Measurements from ENCODE around the gene TBCK.

The TBCK gene

GRCh38 chr4:106355193-106355592 lies 39.2 kb upstream of the TBCK start:
- H3K36me3 ChIP-seq, result no peaks in the 10 kb centered on the region
- no peaks in the 10 kb centered on the region for H3K27me3 ChIP-seq
- no peak overlapping the region for H3K27ac ChIP-seq
- H3K4me3 ChIP-seq (ENCODE audit: low read depth in 1 of 2, low read length in 1 of 2), result no peak overlapping the region
- no peaks in the 10 kb centered on the region for H3K9me3 ChIP-seq
- TF ChIP-seq CTCF (IDR thresholded peaks at IDR 0.05), result no peak
- H3K4me1 ChIP-seq (ENCODE audit: control insufficient read depth in 1 of 2, insufficient read depth in 1 of 2, low read depth in 1 of 2, low read length in 1 of 2), result peaks cover 22 to 38% of the 10 kb centered on the region in 2 experiments

- H3K36me3 ChIP-seq, result peaks cover 7% of the 10 kb centered on the region
- H3K9me3 ChIP-seq, result no peaks in the 10 kb centered on the region
- no peaks in the 10 kb centered on the region for H3K27me3 ChIP-seq
- no peak overlapping the region for H3K4me3 ChIP-seq (ENCODE audit: low read depth in 1 of 2, low read length in 1 of 2)
- H3K4me1 ChIP-seq (ENCODE audit: control insufficient read depth in 1 of 2, insufficient read depth in 1 of 2, low read depth in 1 of 2, low read length in 1 of 2), result peaks cover 22 to 32% of the 10 kb centered on the region in 2 experiments
- no peak for TF ChIP-seq CTCF (IDR thresholded peaks at IDR 0.05)
- no peak overlapping the region for H3K27ac ChIP-seq
Measured at GRCh38 chr4:106353786-106354185, 37.8 kb upstream of the TBCK start.

- no peak overlapping the region for H3K27ac ChIP-seq
- peaks cover 11% of the 10 kb centered on the region in 2 experiments for H3K4me1 ChIP-seq (ENCODE audit: control insufficient read depth in 1 of 2, insufficient read depth in 1 of 2, low read depth in 1 of 2, low read length in 1 of 2)
- no peaks in the 10 kb centered on the region for H3K9me3 ChIP-seq
- H3K4me3 ChIP-seq (ENCODE audit: low read depth in 1 of 2, low read length in 1 of 2), result no peak overlapping the region
- peaks cover 12% of the 10 kb centered on the region for H3K36me3 ChIP-seq
- no peaks in the 10 kb centered on the region for H3K27me3 ChIP-seq
- TF ChIP-seq CTCF (IDR thresholded peaks at IDR 0.05), result no peak
Measured at GRCh38 chr4:106351016-106351415, 35.0 kb upstream of the TBCK start.

- H3K4me3 ChIP-seq (ENCODE audit: low read depth in 1 of 2, low read length in 1 of 2), result no peak overlapping the region
- H3K4me1 ChIP-seq (ENCODE audit: control insufficient read depth in 1 of 2, insufficient read depth in 1 of 2, low read depth in 1 of 2, low read length in 1 of 2), result no peaks in the 10 kb centered on the region
- H3K36me3 ChIP-seq, result peaks cover 12% of the 10 kb centered on the region
- no peaks in the 10 kb centered on the region for H3K9me3 ChIP-seq
- H3K27ac ChIP-seq, result no peak overlapping the region
- H3K27me3 ChIP-seq, result no peaks in the 10 kb centered on the region
- TF ChIP-seq CTCF (IDR thresholded peaks at IDR 0.05), result no peak
Measured at GRCh38 chr4:106347167-106347566, 31.2 kb upstream of the TBCK start.

GRCh38 chr4:106344647-106344970 lies 28.6 kb upstream of the TBCK start:
- no peak overlapping the region for H3K4me3 ChIP-seq (ENCODE audit: low read depth in 1 of 2, low read length in 1 of 2)
- no peaks in the 10 kb centered on the region for H3K27me3 ChIP-seq
- no peak for TF ChIP-seq CTCF (IDR thresholded peaks at IDR 0.05)
- H3K36me3 ChIP-seq, result peaks cover 12% of the 10 kb centered on the region
- H3K27ac ChIP-seq, result no peak overlapping the region
- H3K9me3 ChIP-seq, result no peaks in the 10 kb centered on the region
- no peaks in the 10 kb centered on the region for H3K4me1 ChIP-seq (ENCODE audit: control insufficient read depth in 1 of 2, insufficient read depth in 1 of 2, low read depth in 1 of 2, low read length in 1 of 2)
